Ovary (tissue), 9 donors: Measurements from ENCODE around the gene CRYBG2. TPM values are rescaled to one million over a fixed set of nuclear protein-coding genes. Genes with fewer than 3 reads are reported as not detected.

ENCODE experiments used
- DNase-seq, 5 donors: peaks; one replicate each; pipeline ENCODE4 v3.0.0-alpha.2; 2019 to 2020
- H3K27ac ChIP-seq, 2 donors: fragments of 200-600 bp; one replicate each; pipeline versions ENCODE4 v1.5.1 to v1.8.0; 2019 to 2022
- H3K27me3 ChIP-seq: fragments of 200-600 bp; one replicate; pipeline ENCODE4 v1.8.0; 2022
- H3K36me3 ChIP-seq: fragments of 200-600 bp; sonication (generic); one replicate; pipeline ENCODE4 v1.5.1; 2019
- H3K4me1 ChIP-seq: one replicate; pipeline ENCODE4 v1.8.1; 2013; ENCODE audit warnings: mild to moderate bottlenecking, moderate library complexity; ENCODE audit not compliant: insufficient read depth
- H3K4me3 ChIP-seq: fragments of 200-600 bp; sonication (generic); one replicate; pipeline ENCODE4 v1.5.1; 2017
- H3K9me3 ChIP-seq, 2 donors: fragments of 200-600 bp in 1 of 2; sonication (generic) in 1 of 2; one replicate each; pipeline versions ENCODE4 v1.5.1 to v1.8.1; 2013 to 2019; ENCODE audit warnings: mild to moderate bottlenecking in 1 of 2, moderate library complexity in 1 of 2
- EP300 ChIP-seq: sonication (generic); formaldehyde crosslinking; IDR thresholded peaks from one replicate; pipeline ENCODE4 v1.6.1; 2017; ENCODE audit warnings: antibody characterized with exemption
- POLR2A ChIP-seq: fragments of 450-650 bp; IDR thresholded peaks from one replicate; pipeline ENCODE4 v1.6.1; 2017; ENCODE audit warnings: antibody characterized with exemption, mild to moderate bottlenecking, moderate library complexity
- WGBS, 3 donors: extraction: QIAGEN DNeasy Blood & Tissue Kit in 1 of 3; methylation state at CpG; one replicate each; pipeline versions ENCODE4 v1.1.5 to v1.1.7; 2013 to 2017; 5-methylcytosine and 5-hydroxymethylcytosine counted together
- intact Hi-C, 4 donors: fragments of 100-400 bp; cut with DNase I; formaldehyde crosslinking; loops; one replicate each; pipeline versions ENCODE4 v1.11.0 to v1.15.1; 2022 to 2023
- polyA plus RNA-seq, 2 donors: library from polyadenylated mRNA; stranded (reverse); fragments of 200-250 nt in 1 of 2; fragments of 350-450 nt in 1 of 2; fragmentation: Illumina TruSeq in 1 of 2; extraction: RNeasy Lipid Tissue Mini Kit (QIAGEN cat#74804) in 1 of 2; gene quantifications; one replicate each; pipeline ENCODE4 v1.2.3, GENCODE V29; 2013 to 2014
- total RNA-seq, 7 donors: library from RNA; depleted of rRNA in 2 of 7; stranded (reverse); fragments of >200 nt in 2 of 7; fragmentation: NEBNext Ultra II Directional in 3 of 7; extraction: Animal tissue kit (Norgen Biotek cat#: 25700) in 3 of 7; gene quantifications; one replicate each; pipeline versions ENCODE4 v1.1.0 to v1.2.4, GENCODE V29; 2016 to 2023
- TF ChIP-seq, protein P1 (sequence below), 3 donors: fragments of 450-650 bp in 2 of 3; fragments of 200-600 bp in 1 of 3; IDR thresholded peaks; one replicate each; pipeline versions ENCODE4 v1.5.1 to v1.8.0; 2016 to 2022; ENCODE audit warnings: antibody characterized with exemption in 3 of 3, mild to moderate bottlenecking in 1 of 3
- donor health status: DM: no; HTN: no; CAD: no; lungs with moderate emphysema.
- donor health status: DM: no; HTN: no; CAD: no.
- donor health status: Bipolar disorder and iron deficiency.
- donor health status: DM: yes; HTN: yes; CAD: no.
- donor health status: DM: no; HTN: no; CAD: no.
- donor health status: DM: yes; HTN: yes; CAD: no.

The CRYBG2 gene
- total and polyA plus RNA-seq, 9 donors = 0.11 to 2.3 (median 0.23) TPM; not detected in 6

DNA sequence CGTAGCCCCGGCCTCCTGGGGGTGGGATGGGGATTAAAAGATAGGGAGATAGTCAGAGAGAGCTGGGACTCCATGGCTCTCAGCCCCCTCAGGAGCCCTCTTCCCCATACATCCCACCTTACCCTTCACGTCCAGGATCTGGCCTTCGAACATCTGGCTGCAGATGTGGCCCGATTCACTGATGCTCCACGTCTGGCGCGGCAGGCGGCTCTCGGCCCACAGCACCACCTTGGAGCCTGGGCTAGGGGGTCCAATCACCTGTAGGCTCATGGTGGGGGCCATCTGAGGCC lies 31.9 kb downstream of the CRYBG2 start:
- no peak overlapping the region for H3K27ac ChIP-seq
- TF ChIP-seq, protein P1, sequence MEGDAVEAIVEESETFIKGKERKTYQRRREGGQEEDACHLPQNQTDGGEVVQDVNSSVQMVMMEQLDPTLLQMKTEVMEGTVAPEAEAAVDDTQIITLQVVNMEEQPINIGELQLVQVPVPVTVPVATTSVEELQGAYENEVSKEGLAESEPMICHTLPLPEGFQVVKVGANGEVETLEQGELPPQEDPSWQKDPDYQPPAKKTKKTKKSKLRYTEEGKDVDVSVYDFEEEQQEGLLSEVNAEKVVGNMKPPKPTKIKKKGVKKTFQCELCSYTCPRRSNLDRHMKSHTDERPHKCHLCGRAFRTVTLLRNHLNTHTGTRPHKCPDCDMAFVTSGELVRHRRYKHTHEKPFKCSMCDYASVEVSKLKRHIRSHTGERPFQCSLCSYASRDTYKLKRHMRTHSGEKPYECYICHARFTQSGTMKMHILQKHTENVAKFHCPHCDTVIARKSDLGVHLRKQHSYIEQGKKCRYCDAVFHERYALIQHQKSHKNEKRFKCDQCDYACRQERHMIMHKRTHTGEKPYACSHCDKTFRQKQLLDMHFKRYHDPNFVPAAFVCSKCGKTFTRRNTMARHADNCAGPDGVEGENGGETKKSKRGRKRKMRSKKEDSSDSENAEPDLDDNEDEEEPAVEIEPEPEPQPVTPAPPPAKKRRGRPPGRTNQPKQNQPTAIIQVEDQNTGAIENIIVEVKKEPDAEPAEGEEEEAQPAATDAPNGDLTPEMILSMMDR (IDR thresholded peaks at IDR 0.05) = no peak
- TF ChIP-seq POLR2A (no peak), EP300 (no peak)
- H3K9me3 ChIP-seq = no peaks in the 10 kb centered on the region
- WGBS, 3 donors = 59 to 66% (median 66%) methylated on average over 9 to 10 of the region's 10 CpGs
- H3K4me1 ChIP-seq = no peaks in the 10 kb centered on the region
- no peaks in the 10 kb centered on the region for H3K36me3 ChIP-seq
- intact Hi-C loops = loop anchor here in 3 of 4 donors (2.0 to 10.0 kb wide), 3 partner anchors 51 to 220 kb away; no protein-coding TSS in a partner anchor
- H3K4me3 ChIP-seq = no peak overlapping the region
- no peak for DNase-seq
- no peaks in the 10 kb centered on the region for H3K27me3 ChIP-seq

DNA sequence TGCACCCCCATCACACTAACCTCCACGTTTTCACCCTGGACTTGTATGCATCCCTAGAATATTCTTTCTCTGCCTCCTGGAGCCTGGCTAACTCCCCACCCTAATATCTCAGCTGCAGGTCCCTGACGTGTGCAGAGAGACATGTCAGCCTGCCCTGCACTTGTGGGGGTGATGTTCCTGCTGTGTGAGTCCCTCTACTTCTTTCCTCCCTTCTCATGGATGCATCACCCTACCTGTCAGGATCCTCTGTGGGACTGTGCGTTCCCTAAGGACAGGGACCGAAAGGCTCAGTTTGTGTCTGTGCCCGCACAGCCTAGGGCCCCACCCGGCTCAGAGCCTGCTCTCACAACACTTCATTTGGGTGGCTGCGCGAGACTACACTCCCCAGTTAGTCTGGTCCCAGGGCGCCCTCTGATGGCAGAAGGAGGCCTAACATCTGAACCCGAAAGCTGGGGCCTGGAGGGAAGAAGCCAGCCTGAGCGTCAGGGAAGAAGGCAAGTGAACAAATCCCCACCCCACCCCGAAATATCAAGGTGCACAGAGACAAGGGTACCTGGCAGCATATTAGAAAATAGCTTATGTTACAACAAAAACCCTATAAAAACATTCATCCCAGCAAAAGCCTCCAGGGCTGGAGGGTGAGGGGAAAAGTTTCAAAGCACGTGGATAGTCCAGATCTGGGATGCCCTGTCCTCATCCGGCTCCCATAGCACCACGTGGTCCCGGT lies 32.5 kb downstream of the CRYBG2 start:
- Histone ChIP-seq H3K36me3 (no peaks in the 10 kb centered on the region), H3K4me3 (no peak overlapping the region), H3K27me3 (no peaks in the 10 kb centered on the region), H3K4me1 (no peaks in the 10 kb centered on the region), H3K27ac (no peak overlapping the region), H3K9me3 (no peaks in the 10 kb centered on the region)
- WGBS, 3 donors = 9 to 12% (median 12%) methylated on average over 16 of the region's 16 CpGs
- intact Hi-C loops = loop anchor here in 3 of 4 donors (2.0 to 10.0 kb wide), 3 partner anchors 51 to 219 kb away; no protein-coding TSS in a partner anchor
- TF ChIP-seq, protein P1 (IDR thresholded peaks at IDR 0.05) = peak; percentile 46 to 85 (median 80)
- no peak for TF ChIP-seq EP300
- no peak for TF ChIP-seq POLR2A
- peak; percentile 81 to 91 (median 88) for DNase-seq

DNA sequence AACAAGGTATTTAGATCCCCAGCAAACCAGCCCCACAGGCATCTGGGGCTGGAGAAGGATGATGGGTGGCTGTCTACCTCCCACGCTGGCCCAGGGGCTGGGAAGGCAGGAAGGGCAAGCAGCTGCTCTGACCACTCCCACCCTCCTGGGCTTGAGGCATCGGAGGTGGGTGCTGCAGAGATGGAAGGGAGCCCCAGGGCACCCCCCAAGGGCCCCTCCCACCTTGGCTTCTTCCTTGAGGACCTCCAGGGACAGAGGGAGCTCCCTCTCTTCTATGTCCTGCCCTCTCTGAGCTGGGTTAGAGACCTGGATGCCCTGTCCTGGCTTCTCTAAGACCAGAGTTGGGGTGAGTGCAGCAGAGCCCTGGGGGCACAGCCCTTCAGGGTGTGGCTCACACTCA lies 33.0 kb downstream of the CRYBG2 start:
- Histone ChIP-seq H3K27ac (no peak overlapping the region), H3K9me3 (no peaks in the 10 kb centered on the region), H3K36me3 (no peaks in the 10 kb centered on the region), H3K27me3 (no peaks in the 10 kb centered on the region), H3K4me1 (no peaks in the 10 kb centered on the region), H3K4me3 (no peak overlapping the region)
- no peak for DNase-seq
- intact Hi-C loops = loop anchor here in 2 of 4 donors (1.0 to 10.0 kb wide), 3 partner anchors 46 to 219 kb away; no protein-coding TSS in a partner anchor
- no peak for TF ChIP-seq POLR2A
- TF ChIP-seq EP300 = no peak
- TF ChIP-seq, protein P1 (IDR thresholded peaks at IDR 0.05) = no peak
- 42 to 53% (median 51%) methylated on average over 2 of the region's 2 CpGs for WGBS, 3 donors

DNA sequence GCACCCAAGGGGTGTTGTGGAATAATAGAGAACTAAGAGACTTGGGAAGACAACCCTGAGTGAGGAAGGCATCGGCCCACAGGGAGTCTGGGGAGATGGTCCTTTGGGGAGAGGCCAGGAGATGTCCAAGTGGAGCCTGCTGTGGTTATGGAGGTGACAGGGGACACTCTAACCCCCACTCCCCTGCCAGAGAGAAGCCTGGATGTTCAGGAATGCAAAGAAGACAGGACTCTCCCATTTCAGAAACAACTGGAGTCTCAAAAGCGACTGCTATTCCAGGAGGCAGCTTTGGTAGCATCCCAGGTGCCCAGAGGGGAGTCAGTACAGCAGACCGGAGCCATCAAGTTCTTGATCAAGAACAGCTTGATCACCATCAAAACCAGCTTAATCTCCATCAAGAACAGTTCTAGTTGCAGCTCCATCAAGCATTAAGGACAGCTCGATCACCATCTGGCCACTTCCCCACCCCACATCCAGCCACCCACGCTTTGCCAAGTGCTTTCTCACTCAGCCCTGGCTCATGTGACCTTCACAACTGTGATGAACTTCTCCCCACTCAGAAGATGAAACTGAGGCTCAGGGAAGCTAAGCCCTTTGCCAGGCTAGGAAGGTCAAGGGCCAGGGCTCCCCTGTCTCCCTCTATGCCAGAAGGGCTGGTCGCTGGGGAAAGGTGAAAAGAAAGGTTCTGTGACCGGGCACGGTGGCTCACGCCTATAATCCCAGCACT lies 35.4 kb downstream of the CRYBG2 start:
- no peaks in the 10 kb centered on the region for H3K27me3 ChIP-seq
- no peaks in the 10 kb centered on the region for H3K4me1 ChIP-seq
- TF ChIP-seq EP300 = no peak
- TF ChIP-seq, protein P1 (IDR thresholded peaks at IDR 0.05) = no peak
- TF ChIP-seq POLR2A = no peak
- WGBS, 3 donors = 76 to 84% (median 80%) methylated on average over 9 of the region's 9 CpGs
- H3K9me3 ChIP-seq = no peaks in the 10 kb centered on the region
- intact Hi-C loops = no loop called here
- H3K4me3 ChIP-seq = no peak overlapping the region
- no peaks in the 10 kb centered on the region for H3K36me3 ChIP-seq
- no peak for DNase-seq
- no peak overlapping the region for H3K27ac ChIP-seq
